HEK293T (cell line): Measurements from ENCODE around the gene AHDC1.

Experiments used
- ARNT ChIP-seq: fragments of 450-650 bp; IDR thresholded peaks from 2 replicates; pipeline ENCODE4 v1.6.1; 2017; ENCODE audit warnings: mild to moderate bottlenecking
- BHLHE40 ChIP-seq: fragments of 450-650 bp; IDR thresholded peaks from 2 replicates; pipeline ENCODE4 v1.6.1; 2016; ENCODE audit warnings: mild to moderate bottlenecking, moderate library complexity, borderline replicate concordance
- ELF4 ChIP-seq: fragments of 450-650 bp; IDR thresholded peaks from 2 replicates; pipeline ENCODE4 v1.6.1; 2017; ENCODE audit warnings: antibody characterized with exemption
- FOXA1 ChIP-seq: fragments of 450-650 bp; IDR thresholded peaks from 2 replicates; pipeline ENCODE4 v1.6.1; 2016; ENCODE audit warnings: mild to moderate bottlenecking
- FOXM1 ChIP-seq: fragments of 450-650 bp; IDR thresholded peaks from 2 replicates; pipeline ENCODE4 v1.6.1; 2017; ENCODE audit warnings: mild to moderate bottlenecking, borderline replicate concordance
- L3MBTL2 ChIP-seq: fragments of 450-650 bp; conservative IDR thresholded peaks from 2 replicates; pipeline ENCODE4 v1.6.1; 2016; ENCODE audit warnings: mild to moderate bottlenecking
- LEF1 ChIP-seq: fragments of 450-650 bp; IDR thresholded peaks from 2 replicates; pipeline ENCODE4 v1.6.1; 2017; ENCODE audit warnings: mild to moderate bottlenecking, borderline replicate concordance
- NFRKB ChIP-seq: fragments of 450-650 bp; IDR thresholded peaks from 2 replicates; pipeline ENCODE4 v1.6.1; 2016; ENCODE audit warnings: mild to moderate bottlenecking, moderate library complexity
- SP1 ChIP-seq: fragments of 450-650 bp; IDR thresholded peaks from 2 replicates; pipeline ENCODE4 v1.6.1; 2017
- SUZ12 ChIP-seq: fragments of 450-650 bp; IDR thresholded peaks from 2 replicates; pipeline ENCODE4 v1.6.1; 2016; ENCODE audit warnings: mild to moderate bottlenecking
- TARDBP ChIP-seq: fragments of 450-650 bp; IDR thresholded peaks from 2 replicates; pipeline ENCODE4 v1.6.1; 2016

DNA sequence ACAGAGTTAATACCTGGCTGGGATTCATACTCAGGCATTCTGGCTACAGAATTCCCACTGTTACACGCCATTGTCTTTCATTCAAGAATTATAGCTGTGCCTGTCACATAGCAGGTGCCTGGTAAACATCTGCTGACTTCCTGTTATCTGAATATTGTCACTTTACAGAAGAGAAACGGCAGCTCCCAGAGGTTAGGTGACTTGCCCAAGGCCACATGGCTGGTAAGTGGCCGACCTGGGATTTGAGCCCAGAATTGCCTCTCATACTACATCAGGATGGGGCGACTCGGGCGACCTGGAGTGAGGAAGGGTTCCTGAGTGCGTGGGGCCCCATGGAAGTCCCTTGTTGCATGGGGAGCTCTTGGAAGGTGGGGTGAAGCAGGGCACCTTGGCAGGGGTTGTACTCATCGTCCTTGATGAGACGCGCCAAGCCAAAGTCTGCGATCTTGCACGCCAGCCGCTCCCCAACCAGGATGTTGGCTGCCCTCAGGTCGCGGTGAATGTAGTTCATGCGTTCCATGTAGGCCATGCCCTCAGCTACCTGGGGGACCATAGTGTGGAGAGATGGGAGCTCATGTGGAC lies 10.2 kb upstream of the AHDC1 start:
- TF ChIP-seq FOXA1 (no peak), NFRKB (no peak), L3MBTL2 (no peak), SUZ12 (no peak), TARDBP (no peak), LEF1 (no peak), ARNT (no peak), FOXM1 (no peak), BHLHE40 (no peak), ELF4 (no peak), SP1 (no peak)
